Measurements from ENCODE around the gene SNU13. TPM values are rescaled to one million over a fixed set of nuclear protein-coding genes. Genes with fewer than 3 reads are reported as not detected.
"Not testable (repeated sequence)": the region's sequence is repeated elsewhere in the genome, so short reads cannot be mapped to it uniquely, and the experiment has no call there.

Gene SNU13
- total RNA-seq, 1 experiment from 2014 or later = 113 TPM

- DNase-seq (ENCODE audit: low spot score) = no peak
Observed at GRCh38 chr22:41641854-41642253, 46.8 kb downstream of the SNU13 start.

DNA sequence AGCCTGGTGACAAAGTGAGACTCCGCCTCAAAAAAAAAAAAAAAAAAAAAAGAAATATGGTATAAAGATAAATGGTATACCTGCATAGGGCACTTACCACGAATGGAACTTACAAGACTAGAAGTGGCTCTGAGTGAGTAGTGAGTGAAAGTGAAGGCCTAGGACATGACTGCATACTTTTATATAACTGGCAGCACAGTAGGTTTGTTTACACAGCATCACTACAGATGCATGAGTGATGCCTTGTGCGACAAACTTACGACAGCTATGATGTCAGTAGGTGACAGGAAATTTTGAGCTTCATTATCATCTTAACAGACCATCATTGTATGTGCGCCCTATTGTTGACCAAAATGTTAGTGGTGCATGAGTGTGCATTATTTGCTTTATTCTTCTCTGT, 49.9 kb downstream of the SNU13 start:
- no peak for DNase-seq (ENCODE audit: low spot score)

- DNase-seq (ENCODE audit: low spot score) = no peak
Observed at GRCh38 chr22:41638124-41638523, 50.5 kb downstream of the SNU13 start.

- not testable (repeated sequence) for DNase-seq (ENCODE audit: low spot score)
Observed at GRCh38 chr22:41637623-41638022, 51.0 kb downstream of the SNU13 start.

GRCh38 chr22:41636467-41636866, 52.2 kb downstream of the SNU13 start:
- DNase-seq (ENCODE audit: low spot score) = no peak

- DNase-seq (ENCODE audit: low spot score) = not testable (repeated sequence)
Observed at GRCh38 chr22:41634610-41635009, 54.1 kb downstream of the SNU13 start.

DNA sequence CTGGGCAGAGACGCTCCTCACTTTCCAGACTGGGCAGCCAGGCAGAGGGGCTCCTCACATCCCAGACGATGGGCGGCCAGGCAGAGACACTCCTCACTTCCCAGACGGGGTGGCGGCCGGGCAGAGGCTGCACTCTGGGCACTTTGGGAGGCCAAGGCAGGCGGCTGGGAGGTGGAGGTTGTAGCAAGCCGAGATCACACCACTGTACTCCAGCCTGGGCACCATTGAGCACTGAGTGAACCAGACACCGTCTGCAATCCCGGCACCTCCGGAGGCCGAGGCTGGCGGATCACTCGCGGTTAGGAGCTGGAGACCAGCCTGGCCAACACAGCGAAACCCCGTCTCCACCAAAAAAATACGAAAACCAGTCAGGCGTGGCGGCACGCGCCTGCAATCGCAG, 57.1 kb downstream of the SNU13 start:
- not testable (repeated sequence) for DNase-seq (ENCODE audit: low spot score)

DNA sequence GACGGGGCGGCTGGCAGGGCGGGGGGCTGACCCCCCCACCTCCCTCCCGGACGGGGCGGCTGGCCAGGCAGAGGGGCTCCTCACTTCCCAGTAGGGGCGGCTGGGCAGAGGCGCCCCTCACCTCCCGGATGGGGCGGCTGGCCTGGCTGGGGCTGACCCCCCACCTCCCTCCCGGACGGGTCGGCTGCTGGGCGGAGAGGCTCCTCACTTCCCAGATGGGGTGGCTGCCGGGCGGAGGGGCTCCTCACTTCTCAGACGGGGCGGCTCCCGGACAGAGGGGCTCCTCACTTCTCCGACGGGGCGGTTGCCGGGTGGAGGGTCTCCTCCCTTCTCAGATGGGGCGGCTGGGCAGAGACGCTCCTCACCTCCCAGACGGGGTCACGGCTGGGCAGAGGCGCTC, 57.6 kb downstream of the SNU13 start:
- DNase-seq (ENCODE audit: low spot score) = not testable (repeated sequence)

GRCh38 chr22:41625577-41625976, 63.1 kb downstream of the SNU13 start:
- no peak for DNase-seq (ENCODE audit: low spot score)

Other genes with a start within 250 kb of the SNU13 start
- gene TOB2, start 242.1 kb downstream of the SNU13 start, total RNA-seq (2014; rRNA removed; shearing (Covaris generic)) = 8.6 and 10.4 TPM in 2 replicates
- 80.0 and 123 TPM in 2 replicates for gene PHF5A, start 220.2 kb downstream of the SNU13 start, total RNA-seq (2014; rRNA removed; shearing (Covaris generic))
- 53.2 and 57.4 TPM in 2 replicates for gene ACO2, start 219.8 kb downstream of the SNU13 start, total RNA-seq (2014; rRNA removed; shearing (Covaris generic))
- 22.8 and 23.1 TPM in 2 replicates for gene POLR3H, start 144.4 kb downstream of the SNU13 start, total RNA-seq (2014; rRNA removed; shearing (Covaris generic))
- 0.14 TPM in 1 of 2 replicates, not detected in the other for gene CSDC2, start 127.9 kb downstream of the SNU13 start, total RNA-seq (2014; rRNA removed; shearing (Covaris generic))
- gene PMM1, start 99.0 kb downstream of the SNU13 start, total RNA-seq (2014; rRNA removed; shearing (Covaris generic)) = 4.2 and 17.5 TPM in 2 replicates
- 23.1 and 28.1 TPM in 2 replicates for gene DESI1, start 67.8 kb downstream of the SNU13 start, total RNA-seq (2014; rRNA removed; shearing (Covaris generic))
- gene XRCC6, start 67.6 kb downstream of the SNU13 start, total RNA-seq (2014; rRNA removed; shearing (Covaris generic)) = 634 and 694 TPM in 2 replicates
- gene MEI1, start 10.6 kb upstream of the SNU13 start, total RNA-seq (2014; rRNA removed; shearing (Covaris generic)) = not detected in 2 replicates
- 8.1 and 10.6 TPM in 2 replicates for gene CCDC134, start 111.8 kb upstream of the SNU13 start, total RNA-seq (2014; rRNA removed; shearing (Covaris generic))
- gene SREBF2, start 144.2 kb upstream of the SNU13 start, total RNA-seq (2014; rRNA removed; shearing (Covaris generic)) = 25.1 and 30.2 TPM in 2 replicates
- gene SHISA8, start 226.2 kb upstream of the SNU13 start, total RNA-seq (2014; rRNA removed; shearing (Covaris generic)) = not detected in 2 replicates
- 0.10 TPM in 1 of 2 replicates, not detected in the other for gene TNFRSF13C, start 237.9 kb upstream of the SNU13 start, total RNA-seq (2014; rRNA removed; shearing (Covaris generic))